ENCODE results near the gene TRIM43B.
"Not testable (repeated sequence)": the region's sequence is repeated elsewhere in the genome, so short reads cannot be mapped to it uniquely, and the experiment has no call there.

The TRIM43B gene

GRCh38 chr2:95484654-95485053 lies at the start of gene TRIM43B:
TSS of gene TRIM43B (minus strand) at chr2:95484754. CDS start at chr2:95482714, 2,040 bp downstream.
- not testable (repeated sequence) for H3K4me3 ChIP-seq (ENCODE audit: low read length); H3K9ac ChIP-seq (ENCODE audit: low read depth, low read length); H3K36me3 ChIP-seq (ENCODE audit: insufficient read depth, low read depth, low read length); H3K4me1 ChIP-seq (ENCODE audit: insufficient read depth, low read length); H3K27me3 ChIP-seq (ENCODE audit: insufficient read depth, low read length); H3K27ac ChIP-seq (ENCODE audit: low read length); H3K9me3 ChIP-seq (ENCODE audit: insufficient read depth, low read depth, low read length)

GRCh38 chr2:95531254-95531771 lies 46.8 kb upstream of the TRIM43B start:
- Histone ChIP-seq H3K27ac (ENCODE audit: low read length) (no peak overlapping the region), H3K4me3 (ENCODE audit: low read length) (no peak overlapping the region), H3K9me3 (ENCODE audit: insufficient read depth, low read depth, low read length) (no peaks in the 10 kb centered on the region)

DNA sequence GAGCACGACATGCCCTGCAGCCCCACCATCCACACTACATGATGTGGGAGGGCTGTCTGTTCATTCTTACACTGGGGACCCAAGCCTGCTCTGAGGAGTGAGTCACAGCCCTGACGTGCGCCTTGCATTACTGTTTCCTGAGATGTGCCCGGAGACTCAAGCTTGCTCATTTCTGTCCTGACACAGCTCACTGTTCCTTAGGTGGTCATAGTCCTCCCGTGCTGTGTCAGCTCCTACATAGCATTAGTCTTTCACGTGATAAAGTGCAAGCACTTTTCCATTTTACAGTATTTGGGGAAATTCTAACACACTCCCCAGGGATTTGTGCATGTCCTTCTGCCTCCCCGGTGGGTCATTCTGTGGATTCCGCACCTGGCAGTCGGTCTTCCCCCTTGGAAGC lies 46.2 kb upstream of the TRIM43B start:
- no peaks in the 10 kb centered on the region for H3K9me3 ChIP-seq (ENCODE audit: insufficient read depth, low read depth, low read length)
- H3K36me3 ChIP-seq (ENCODE audit: insufficient read depth, low read depth, low read length) = no peaks in the 10 kb centered on the region
- peaks cover 9% of the 10 kb centered on the region for H3K4me1 ChIP-seq (ENCODE audit: insufficient read depth, low read length)
- no peaks in the 10 kb centered on the region; the same call in 1 of the 2 replicates for H3K27me3 ChIP-seq (ENCODE audit: insufficient read depth, low read length)
- no peak overlapping the region for H3K9ac ChIP-seq (ENCODE audit: low read depth, low read length)
- no peak overlapping the region for H3K4me3 ChIP-seq (ENCODE audit: low read length)
- H3K27ac ChIP-seq (ENCODE audit: low read length) = no peak overlapping the region

More at GRCh38 chr2:95531254-95531771, 46.8 kb upstream of the TRIM43B start:
- H3K4me1 ChIP-seq (ENCODE audit: insufficient read depth, low read length) = peaks cover 9% of the 10 kb centered on the region
- no peaks in the 10 kb centered on the region; the same call in 1 of the 2 replicates for H3K27me3 ChIP-seq (ENCODE audit: insufficient read depth, low read length)
- H3K9ac ChIP-seq (ENCODE audit: low read depth, low read length) = no peak overlapping the region
- no peaks in the 10 kb centered on the region for H3K36me3 ChIP-seq (ENCODE audit: insufficient read depth, low read depth, low read length)

DNA sequence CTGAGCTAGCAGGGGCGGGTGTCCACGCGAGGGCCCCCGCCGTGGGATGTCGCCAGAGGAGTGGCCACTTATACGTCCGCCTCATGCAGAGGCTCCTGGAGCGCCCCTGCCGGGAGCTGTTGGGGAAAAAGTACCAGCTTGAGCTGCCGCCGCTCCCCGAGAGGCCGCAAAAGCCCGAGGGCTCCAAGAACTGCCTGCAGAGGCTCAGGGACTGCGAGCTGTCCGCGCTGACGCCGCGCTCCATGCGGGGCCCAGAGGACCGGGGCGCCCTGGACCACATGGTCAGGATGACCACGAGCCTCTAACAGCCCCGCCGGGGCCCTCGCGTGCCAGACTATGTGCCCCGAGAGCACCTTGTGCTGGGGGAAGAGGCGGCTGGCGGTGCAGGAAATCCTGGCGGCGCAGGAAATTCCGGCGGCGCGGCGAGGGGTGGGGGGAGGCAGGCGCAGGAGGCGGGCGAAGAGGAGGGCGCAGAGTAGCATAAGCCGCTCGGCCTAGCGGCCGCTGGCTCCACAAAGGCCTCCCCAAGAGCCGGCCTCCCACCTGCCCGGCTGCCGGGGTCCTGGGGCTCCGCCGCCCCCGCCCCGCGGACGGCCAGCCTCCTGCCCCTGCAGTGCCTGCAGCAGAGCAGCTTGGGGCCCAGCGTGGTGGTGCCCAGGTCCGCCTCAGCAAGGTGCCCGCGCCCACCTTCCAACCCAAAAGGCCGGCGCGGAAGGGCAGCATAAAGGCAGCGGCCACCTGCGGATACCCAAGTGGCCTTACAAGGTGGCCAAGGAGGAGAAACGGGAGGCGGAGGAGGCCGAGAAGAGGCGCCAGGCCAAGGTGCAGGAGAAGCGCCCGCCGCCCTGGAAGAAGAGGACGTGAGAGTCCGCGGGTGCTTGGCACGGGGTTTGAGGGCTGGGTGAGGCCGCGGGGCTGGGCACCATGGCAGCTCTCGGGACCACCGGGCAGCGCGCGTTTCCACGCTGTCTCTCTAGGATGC lies 42.1 kb upstream of the TRIM43B start:
- H3K27ac ChIP-seq (ENCODE audit: low read length) = no peak overlapping the region
- no peaks in the 10 kb centered on the region for H3K36me3 ChIP-seq (ENCODE audit: insufficient read depth, low read depth, low read length)
- H3K4me3 ChIP-seq (ENCODE audit: low read length) = no peak overlapping the region
- H3K9me3 ChIP-seq (ENCODE audit: insufficient read depth, low read depth, low read length) = no peaks in the 10 kb centered on the region
- peaks cover 9% of the 10 kb centered on the region for H3K4me1 ChIP-seq (ENCODE audit: insufficient read depth, low read length)
- H3K9ac ChIP-seq (ENCODE audit: low read depth, low read length) = no peak overlapping the region
- H3K27me3 ChIP-seq (ENCODE audit: insufficient read depth, low read length) = no peaks in the 10 kb centered on the region

DNA sequence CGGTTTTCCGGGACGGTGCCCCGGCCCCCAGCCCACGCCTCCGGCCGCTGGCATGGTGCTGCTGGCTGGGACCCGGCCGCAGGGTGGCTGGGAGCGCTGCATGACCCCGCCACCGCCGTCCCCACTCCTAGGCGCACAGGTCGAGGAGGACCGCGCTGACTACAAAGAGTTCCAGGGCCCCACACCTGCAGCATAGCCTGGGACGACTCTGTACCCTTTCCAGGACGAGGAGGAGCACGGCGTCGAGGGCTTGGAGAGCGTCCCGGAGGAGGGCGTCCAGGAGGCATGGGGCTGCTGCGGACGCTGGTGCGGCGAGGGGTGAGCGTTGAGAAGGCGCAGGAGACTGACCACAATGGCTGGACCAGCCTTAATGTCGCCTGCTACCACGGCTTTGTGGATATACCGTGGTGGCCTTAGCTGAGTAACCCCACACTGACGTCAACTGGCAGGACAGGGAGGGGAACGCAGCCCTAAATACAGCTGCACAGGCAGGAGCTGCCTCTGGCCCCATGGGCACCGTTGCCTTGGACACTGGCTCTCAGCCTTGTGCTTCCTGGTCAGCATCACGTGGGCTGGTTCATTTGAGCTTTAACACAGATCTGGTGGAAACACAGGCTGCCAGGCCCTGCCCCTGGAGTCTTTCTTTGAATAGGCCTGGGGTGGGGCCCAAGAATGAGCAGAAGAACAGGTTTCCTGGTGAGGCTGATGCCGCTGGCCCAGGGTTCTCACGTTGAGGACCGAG lies 40.9 kb upstream of the TRIM43B start:
- H3K4me3 ChIP-seq (ENCODE audit: low read length) = no peak overlapping the region

GRCh38 chr2:95524195-95524594 lies 39.6 kb upstream of the TRIM43B start:
- no peak overlapping the region for H3K4me3 ChIP-seq (ENCODE audit: low read length)
- H3K9me3 ChIP-seq (ENCODE audit: insufficient read depth, low read depth, low read length) = no peaks in the 10 kb centered on the region
- no peaks in the 10 kb centered on the region for H3K4me1 ChIP-seq (ENCODE audit: insufficient read depth, low read length)
- no peaks in the 10 kb centered on the region for H3K36me3 ChIP-seq (ENCODE audit: insufficient read depth, low read depth, low read length)
- H3K27ac ChIP-seq (ENCODE audit: low read length) = no peak overlapping the region
- no peaks in the 10 kb centered on the region for H3K27me3 ChIP-seq (ENCODE audit: insufficient read depth, low read length)
- H3K9ac ChIP-seq (ENCODE audit: low read depth, low read length) = no peak overlapping the region

More for the DNA sequence above, 40.9 kb upstream of the TRIM43B start:
- H3K9ac ChIP-seq (ENCODE audit: low read depth, low read length) = no peak overlapping the region
- no peaks in the 10 kb centered on the region for H3K9me3 ChIP-seq (ENCODE audit: insufficient read depth, low read depth, low read length)
- H3K27ac ChIP-seq (ENCODE audit: low read length) = no peak overlapping the region
- H3K27me3 ChIP-seq (ENCODE audit: insufficient read depth, low read length) = no peaks in the 10 kb centered on the region
- H3K4me1 ChIP-seq (ENCODE audit: insufficient read depth, low read length) = no peaks in the 10 kb centered on the region
- no peaks in the 10 kb centered on the region for H3K36me3 ChIP-seq (ENCODE audit: insufficient read depth, low read depth, low read length)

- Histone ChIP-seq H3K4me1 (ENCODE audit: insufficient read depth, low read length) (no peaks in the 10 kb centered on the region), H3K27ac (ENCODE audit: low read length) (no peak overlapping the region), H3K9me3 (ENCODE audit: insufficient read depth, low read depth, low read length) (no peaks in the 10 kb centered on the region), H3K9ac (ENCODE audit: low read depth, low read length) (no peak overlapping the region), H3K36me3 (ENCODE audit: insufficient read depth, low read depth, low read length) (no peaks in the 10 kb centered on the region), H3K4me3 (ENCODE audit: low read length) (no peak overlapping the region), H3K27me3 (ENCODE audit: insufficient read depth, low read length) (no peaks in the 10 kb centered on the region)
These were observed 30.2 kb upstream of the TRIM43B start for GRCh38 chr2:95514718-95515117.

DNA sequence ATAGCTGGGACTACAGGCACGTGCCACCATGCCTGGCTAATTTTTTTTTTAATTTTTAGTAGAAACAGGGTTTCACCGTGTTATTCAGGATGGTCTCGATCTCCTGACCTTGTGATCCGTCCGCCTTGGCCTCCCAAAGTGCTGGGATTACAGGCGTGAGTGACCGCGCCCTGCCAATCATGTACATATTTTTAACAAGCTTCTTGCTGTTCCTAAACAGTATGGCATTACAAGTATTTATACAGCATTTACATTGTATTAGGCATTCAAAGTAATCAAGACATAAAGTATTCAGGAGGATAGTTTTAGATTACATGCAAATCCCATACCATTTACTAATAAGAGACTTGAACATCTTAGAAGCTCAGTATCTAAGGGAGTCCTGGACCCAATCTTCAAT lies 29.7 kb upstream of the TRIM43B start:
- H3K9me3 ChIP-seq (ENCODE audit: insufficient read depth, low read depth, low read length); H3K27ac ChIP-seq (ENCODE audit: low read length); H3K4me3 ChIP-seq (ENCODE audit: low read length); H3K9ac ChIP-seq (ENCODE audit: low read depth, low read length); H3K36me3 ChIP-seq (ENCODE audit: insufficient read depth, low read depth, low read length); H3K4me1 ChIP-seq (ENCODE audit: insufficient read depth, low read length); H3K27me3 ChIP-seq (ENCODE audit: insufficient read depth, low read length): not testable (repeated sequence)

DNA sequence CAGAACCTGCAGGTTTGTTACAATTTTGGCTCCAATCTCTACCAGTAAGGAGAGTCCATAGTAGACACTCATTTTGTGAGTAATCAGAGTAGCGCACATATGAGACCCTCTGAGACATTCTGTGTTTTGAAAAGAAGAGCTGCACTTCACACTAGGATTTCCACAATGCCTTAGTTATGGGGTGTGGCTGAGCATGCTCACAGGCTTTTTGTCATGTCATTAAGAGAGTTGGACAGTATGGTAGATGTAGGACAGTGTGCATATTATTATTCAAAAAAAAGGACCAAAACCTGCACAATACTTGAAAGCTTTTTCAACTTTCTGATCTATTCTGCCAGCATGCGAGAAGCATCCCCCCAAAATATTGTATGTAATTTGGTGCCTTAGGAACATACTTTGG lies 24.9 kb upstream of the TRIM43B start:
- Histone ChIP-seq H3K4me3 (ENCODE audit: low read length) (no peak overlapping the region), H3K27me3 (ENCODE audit: insufficient read depth, low read length) (no peaks in the 10 kb centered on the region), H3K9me3 (ENCODE audit: insufficient read depth, low read depth, low read length) (no peaks in the 10 kb centered on the region), H3K27ac (ENCODE audit: low read length) (no peak overlapping the region), H3K36me3 (ENCODE audit: insufficient read depth, low read depth, low read length) (no peaks in the 10 kb centered on the region), H3K9ac (ENCODE audit: low read depth, low read length) (no peak overlapping the region), H3K4me1 (ENCODE audit: insufficient read depth, low read length) (no peaks in the 10 kb centered on the region)

- no peak overlapping the region for H3K27ac ChIP-seq (ENCODE audit: low read length)
- no peaks in the 10 kb centered on the region for H3K27me3 ChIP-seq (ENCODE audit: insufficient read depth, low read length)
- no peak overlapping the region for H3K9ac ChIP-seq (ENCODE audit: low read depth, low read length)
- no peaks in the 10 kb centered on the region for H3K4me1 ChIP-seq (ENCODE audit: insufficient read depth, low read length)
- no peaks in the 10 kb centered on the region for H3K9me3 ChIP-seq (ENCODE audit: insufficient read depth, low read depth, low read length)
- no peaks in the 10 kb centered on the region for H3K36me3 ChIP-seq (ENCODE audit: insufficient read depth, low read depth, low read length)
- no peak overlapping the region for H3K4me3 ChIP-seq (ENCODE audit: low read length)
These were observed 20.7 kb upstream of the TRIM43B start for GRCh38 chr2:95505222-95505621.

- H3K9me3 ChIP-seq (ENCODE audit: insufficient read depth, low read depth, low read length) = no peaks in the 10 kb centered on the region
- H3K9ac ChIP-seq (ENCODE audit: low read depth, low read length) = no peak overlapping the region
- H3K36me3 ChIP-seq (ENCODE audit: insufficient read depth, low read depth, low read length) = no peaks in the 10 kb centered on the region
- no peak overlapping the region for H3K27ac ChIP-seq (ENCODE audit: low read length)
- H3K4me3 ChIP-seq (ENCODE audit: low read length) = no peak overlapping the region
- no peaks in the 10 kb centered on the region for H3K27me3 ChIP-seq (ENCODE audit: insufficient read depth, low read length)
- H3K4me1 ChIP-seq (ENCODE audit: insufficient read depth, low read length) = no peaks in the 10 kb centered on the region
These were observed 16.3 kb upstream of the TRIM43B start for GRCh38 chr2:95500854-95501253.
